IPS-11a (cell line): Measurements from ENCODE around the gene BTAF1.
"Not testable (repeated sequence)": the region's sequence is repeated elsewhere in the genome, so short reads cannot be mapped to it uniquely, and the experiment has no call there.

Experiments used
- H3K4me3 ChIP-seq: one replicate; pipeline ENCODE4 v1.5.1; 2013; ENCODE audit warnings: low read depth, low read length, control low read depth

The BTAF1 gene

GRCh38 chr10:91976317-91977051, 52.9 kb downstream of the BTAF1 start:
- no peak overlapping the region for H3K4me3 ChIP-seq

GRCh38 chr10:91977491-91977890, 53.9 kb downstream of the BTAF1 start:
- H3K4me3 ChIP-seq = no peak overlapping the region

GRCh38 chr10:91978585-91978984, 55.0 kb downstream of the BTAF1 start:
- no peak overlapping the region for H3K4me3 ChIP-seq

- H3K4me3 ChIP-seq = no peak overlapping the region
Measured at GRCh38 chr10:91980319-91980718, 56.7 kb downstream of the BTAF1 start.

GRCh38 chr10:91983416-91983815, 59.8 kb downstream of the BTAF1 start:
- H3K4me3 ChIP-seq = no peak overlapping the region

- H3K4me3 ChIP-seq = no peak overlapping the region
Measured at GRCh38 chr10:91987397-91988037, 63.9 kb downstream of the BTAF1 start.

- no peak overlapping the region for H3K4me3 ChIP-seq
Measured at GRCh38 chr10:91992031-91992430, 68.5 kb downstream of the BTAF1 start.

GRCh38 chr10:91996266-91996665, 72.7 kb downstream of the BTAF1 start:
- H3K4me3 ChIP-seq = no peak overlapping the region

GRCh38 chr10:92001581-92001980, 78.0 kb downstream of the BTAF1 start:
- no peak overlapping the region for H3K4me3 ChIP-seq

- no peak overlapping the region for H3K4me3 ChIP-seq
Measured at GRCh38 chr10:92001995-92002394, 78.4 kb downstream of the BTAF1 start.

- no peak overlapping the region for H3K4me3 ChIP-seq
Measured at GRCh38 chr10:92003258-92003657, 79.7 kb downstream of the BTAF1 start.

- H3K4me3 ChIP-seq = no peak overlapping the region
Measured at GRCh38 chr10:92005978-92006377, 82.4 kb downstream of the BTAF1 start.

- H3K4me3 ChIP-seq = no peak overlapping the region
Measured at GRCh38 chr10:92009445-92009844, 85.9 kb downstream of the BTAF1 start.

GRCh38 chr10:92010047-92010735, 86.6 kb downstream of the BTAF1 start:
- H3K4me3 ChIP-seq = no peak overlapping the region

- no peak overlapping the region for H3K4me3 ChIP-seq
Measured at GRCh38 chr10:92011560-92012214, 88.1 kb downstream of the BTAF1 start.

GRCh38 chr10:92014620-92015019, 91.0 kb downstream of the BTAF1 start:
- no peak overlapping the region for H3K4me3 ChIP-seq

- no peak overlapping the region for H3K4me3 ChIP-seq
Measured at GRCh38 chr10:92024700-92025099, 101.1 kb downstream of the BTAF1 start.

- H3K4me3 ChIP-seq = not testable (repeated sequence)
Measured at GRCh38 chr10:92025340-92025739, 101.8 kb downstream of the BTAF1 start.

- no peak overlapping the region for H3K4me3 ChIP-seq
Measured at GRCh38 chr10:92027141-92027540, 103.6 kb downstream of the BTAF1 start.

- no peak overlapping the region for H3K4me3 ChIP-seq
Measured at GRCh38 chr10:92031580-92031979, 108.0 kb downstream of the BTAF1 start.

GRCh38 chr10:92033070-92033469, 109.5 kb downstream of the BTAF1 start:
- H3K4me3 ChIP-seq = not testable (repeated sequence)

- H3K4me3 ChIP-seq = no peak overlapping the region
Measured at GRCh38 chr10:92038949-92039348, 115.4 kb downstream of the BTAF1 start.
